OCI-LY1 (cell line): ENCODE measurements around the gene MCTP1.

Experiments
- H2AFZ ChIP-seq: fragments of 200-600 bp; sonication (generic), shearing (Covaris generic); 2 replicates; pipeline ENCODE4 v1.6.0; 2014; ENCODE audit warnings: antibody characterized with exemption, mild to moderate bottlenecking, low read length
- H3F3A ChIP-seq: fragments of 200-600 bp; sonication (generic), shearing (Covaris generic); 2 replicates; pipeline ENCODE4 v1.6.0; 2014; ENCODE audit warnings: mild to moderate bottlenecking, antibody characterized with exemption, low read length, moderate library complexity; ENCODE audit not compliant: insufficient read depth
- H3K27ac ChIP-seq: fragments of 200-600 bp; sonication (generic); 2 replicates; pipeline ENCODE4 v1.5.1; 2014; ENCODE audit warnings: low read length, mixed run types, mild to moderate bottlenecking, low read depth; ENCODE audit not compliant: poor library complexity, severe bottlenecking
- H3K27me3 ChIP-seq: fragments of 200-600 bp; sonication (generic); 2 replicates; pipeline ENCODE4 v1.6.0; 2014; ENCODE audit warnings: antibody characterized with exemption, mild to moderate bottlenecking, low read length, moderate library complexity; ENCODE audit not compliant: insufficient read depth
- H3K36me3 ChIP-seq: fragments of 200-600 bp; sonication (generic); 2 replicates; pipeline ENCODE4 v1.6.1; 2014; ENCODE audit warnings: mild to moderate bottlenecking, antibody characterized with exemption, low read length, moderate library complexity, mixed read lengths; ENCODE audit not compliant: insufficient read depth
- H3K4me1 ChIP-seq: fragments of 200-600 bp; sonication (generic); 2 replicates; pipeline ENCODE4 v1.5.1; 2014; ENCODE audit warnings: mild to moderate bottlenecking, low read length, moderate library complexity; ENCODE audit not compliant: insufficient read depth, severe bottlenecking
- H3K4me2 ChIP-seq: fragments of 200-600 bp; sonication (generic), shearing (Covaris generic); 2 replicates; pipeline ENCODE4 v1.6.1; 2014; ENCODE audit warnings: low read length
- H3K4me3 ChIP-seq: fragments of 200-600 bp; sonication (generic); 2 replicates; pipeline ENCODE4 v1.5.1; 2014; ENCODE audit warnings: low read length, low read depth, mild to moderate bottlenecking, mixed read lengths; ENCODE audit not compliant: poor library complexity, severe bottlenecking
- H3K79me2 ChIP-seq: fragments of 200-600 bp; shearing (Covaris generic); 2 replicates; pipeline ENCODE4 v1.6.1; 2016; ENCODE audit warnings: mixed run types, low read length, mixed read lengths; ENCODE audit not compliant: insufficient read depth
- H3K9ac ChIP-seq: fragments of 200-600 bp; sonication (generic), shearing (Covaris generic); 2 replicates; pipeline ENCODE4 v1.6.1; 2014; ENCODE audit warnings: mild to moderate bottlenecking, low read length, mixed read lengths
- H3K9me2 ChIP-seq: fragments of 200-600 bp; sonication (generic), shearing (Covaris generic); 2 replicates; pipeline ENCODE4 v1.6.1; 2014; ENCODE audit warnings: low read depth, mild to moderate bottlenecking, low read length, mixed read lengths
- H3K9me3 ChIP-seq: fragments of 200-600 bp; shearing (Covaris generic); 2 replicates; pipeline ENCODE4 v1.6.1; 2014; ENCODE audit warnings: low read length, mixed read lengths
- H4K20me1 ChIP-seq: fragments of 200-600 bp; sonication (generic), shearing (Covaris generic); 2 replicates; pipeline ENCODE4 v1.6.0; 2016; ENCODE audit warnings: mild to moderate bottlenecking, low read length; ENCODE audit not compliant: insufficient read depth
- EZH2 ChIP-seq: fragments of 200-600 bp; sonication (generic), shearing (Covaris generic); IDR thresholded peaks from 2 replicates; pipeline ENCODE4 v1.8.0; 2017; ENCODE audit warnings: borderline replicate concordance, mixed run types, mild to moderate bottlenecking, antibody characterized with exemption, low read length, moderate library complexity, mixed read lengths
- TF ChIP-seq, protein P1 (sequence below): fragments of 200-600 bp; sonication (generic), shearing (Covaris generic); IDR thresholded peaks from 2 replicates; pipeline ENCODE4 v1.5.1; 2017; ENCODE audit warnings: mild to moderate bottlenecking, antibody characterized with exemption, low read length, moderate library complexity, mixed read lengths

Gene MCTP1

GRCh38 chr5:95235439-95235982 is 49.4 kb downstream of the MCTP1 start:
- H2AFZ ChIP-seq, result no peak overlapping the region
- no peak overlapping the region for H3K9ac ChIP-seq
- no peaks in the 10 kb centered on the region for H3K4me1 ChIP-seq
- H4K20me1 ChIP-seq, result no peaks in the 10 kb centered on the region
- no peak overlapping the region for H3K4me3 ChIP-seq
- no peaks in the 10 kb centered on the region for H3K27me3 ChIP-seq
- H3K79me2 ChIP-seq, result no peaks in the 10 kb centered on the region
- H3K27ac ChIP-seq, result no peak overlapping the region
- no peaks in the 10 kb centered on the region for H3K9me3 ChIP-seq
- no peaks in the 10 kb centered on the region for H3F3A ChIP-seq
- no peak for TF ChIP-seq EZH2
- TF ChIP-seq, protein P1, sequence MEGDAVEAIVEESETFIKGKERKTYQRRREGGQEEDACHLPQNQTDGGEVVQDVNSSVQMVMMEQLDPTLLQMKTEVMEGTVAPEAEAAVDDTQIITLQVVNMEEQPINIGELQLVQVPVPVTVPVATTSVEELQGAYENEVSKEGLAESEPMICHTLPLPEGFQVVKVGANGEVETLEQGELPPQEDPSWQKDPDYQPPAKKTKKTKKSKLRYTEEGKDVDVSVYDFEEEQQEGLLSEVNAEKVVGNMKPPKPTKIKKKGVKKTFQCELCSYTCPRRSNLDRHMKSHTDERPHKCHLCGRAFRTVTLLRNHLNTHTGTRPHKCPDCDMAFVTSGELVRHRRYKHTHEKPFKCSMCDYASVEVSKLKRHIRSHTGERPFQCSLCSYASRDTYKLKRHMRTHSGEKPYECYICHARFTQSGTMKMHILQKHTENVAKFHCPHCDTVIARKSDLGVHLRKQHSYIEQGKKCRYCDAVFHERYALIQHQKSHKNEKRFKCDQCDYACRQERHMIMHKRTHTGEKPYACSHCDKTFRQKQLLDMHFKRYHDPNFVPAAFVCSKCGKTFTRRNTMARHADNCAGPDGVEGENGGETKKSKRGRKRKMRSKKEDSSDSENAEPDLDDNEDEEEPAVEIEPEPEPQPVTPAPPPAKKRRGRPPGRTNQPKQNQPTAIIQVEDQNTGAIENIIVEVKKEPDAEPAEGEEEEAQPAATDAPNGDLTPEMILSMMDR, result no peak
- no peaks in the 10 kb centered on the region for H3K36me3 ChIP-seq
- no peak overlapping the region for H3K4me2 ChIP-seq
- no peaks in the 10 kb centered on the region for H3K9me2 ChIP-seq

GRCh38 chr5:95229646-95230045 is 55.2 kb downstream of the MCTP1 start:
- H3K36me3 ChIP-seq, result no peaks in the 10 kb centered on the region
- H3K9me2 ChIP-seq, result no peaks in the 10 kb centered on the region
- TF ChIP-seq, protein P1, result no peak
- no peak for TF ChIP-seq EZH2
- no peak overlapping the region for H3K4me3 ChIP-seq
- no peak overlapping the region for H3K9ac ChIP-seq
- no peak overlapping the region for H2AFZ ChIP-seq
- no peaks in the 10 kb centered on the region for H3F3A ChIP-seq
- H3K79me2 ChIP-seq, result no peaks in the 10 kb centered on the region
- no peak overlapping the region for H3K4me2 ChIP-seq
- no peaks in the 10 kb centered on the region for H3K4me1 ChIP-seq
- H3K27me3 ChIP-seq, result no peaks in the 10 kb centered on the region
- no peaks in the 10 kb centered on the region for H3K9me3 ChIP-seq
- no peaks in the 10 kb centered on the region for H4K20me1 ChIP-seq
- H3K27ac ChIP-seq, result no peak overlapping the region

DNA sequence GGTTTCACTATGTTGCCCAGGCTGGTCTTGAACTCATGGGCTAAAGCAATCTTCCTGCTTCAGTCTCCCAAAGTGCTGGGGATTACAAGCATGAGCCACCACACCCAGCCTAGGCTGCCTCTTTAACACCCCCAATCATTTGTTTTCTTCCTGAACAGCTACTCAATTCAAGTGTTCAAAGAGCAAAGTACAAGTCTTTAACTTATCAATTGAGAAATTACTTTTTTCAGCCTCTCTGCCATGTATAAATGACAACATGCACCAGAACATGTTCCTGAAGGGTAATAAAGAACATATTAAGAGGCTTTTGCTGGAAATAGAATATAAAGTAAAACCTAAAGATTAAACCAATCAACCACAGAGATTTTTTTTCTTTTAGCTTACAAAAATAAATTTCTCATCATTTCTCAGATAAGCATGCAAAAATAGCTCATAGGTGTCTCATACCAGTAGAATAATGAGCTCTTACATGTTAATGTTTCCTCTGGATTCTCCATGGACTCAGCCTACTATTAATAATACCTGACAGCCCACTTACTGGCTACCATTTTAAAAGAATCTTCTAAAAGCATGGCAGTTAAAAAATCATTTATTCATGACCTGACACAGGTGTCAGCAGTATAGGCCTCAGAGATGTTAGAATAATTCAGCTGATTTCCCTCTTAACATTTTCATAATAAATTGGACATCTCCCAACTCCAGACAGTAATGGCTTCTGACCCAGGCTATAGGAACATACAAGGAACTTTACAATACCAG is 60.0 kb downstream of the MCTP1 start:
- Histone ChIP-seq H3K27ac (no peak overlapping the region), H3K4me2 (no peak overlapping the region), H3K36me3 (no peaks in the 10 kb centered on the region), H3K9me2 (no peaks in the 10 kb centered on the region), H3K79me2 (no peaks in the 10 kb centered on the region), H3K27me3 (no peaks in the 10 kb centered on the region), H2AFZ (no peak overlapping the region), H3K9ac (no peak overlapping the region), H3K4me3 (no peak overlapping the region), H3K4me1 (no peaks in the 10 kb centered on the region), H4K20me1 (no peaks in the 10 kb centered on the region), H3F3A (no peaks in the 10 kb centered on the region), H3K9me3 (no peaks in the 10 kb centered on the region)
- no peak for TF ChIP-seq EZH2
- TF ChIP-seq, protein P1, result no peak
